ENCODE measurements around the gene FHAD1. TPM values are rescaled to one million over a fixed set of nuclear protein-coding genes. Genes with fewer than 3 reads are reported as not detected.

The FHAD1 gene
- total RNA-seq, 1 donor, result 0.10 TPM

- Histone ChIP-seq H3K27me3 (ENCODE audit: insufficient read depth, low read length) (no peaks in the 10 kb centered on the region), H3K4me1 (ENCODE audit: insufficient read depth, low read length) (peaks cover 4% of the 10 kb centered on the region), H3K4me3 (ENCODE audit: low read length) (no peak overlapping the region), H3K9me3 (ENCODE audit: low read depth, low read length) (no peaks in the 10 kb centered on the region)
These were observed 34.6 kb upstream of the FHAD1 start for GRCh38 chr1:15212216-15212953.

- H3K27me3 ChIP-seq (ENCODE audit: insufficient read depth, low read length), result no peaks in the 10 kb centered on the region
- no peak overlapping the region for H3K4me3 ChIP-seq (ENCODE audit: low read length)
- H3K4me1 ChIP-seq (ENCODE audit: insufficient read depth, low read length), result peaks cover 4% of the 10 kb centered on the region
- H3K9me3 ChIP-seq (ENCODE audit: low read depth, low read length), result no peaks in the 10 kb centered on the region
These were observed 34.1 kb upstream of the FHAD1 start for GRCh38 chr1:15212954-15213291.

GRCh38 chr1:15213341-15213821 is 33.6 kb upstream of the FHAD1 start:
- Histone ChIP-seq H3K9me3 (ENCODE audit: low read depth, low read length) (no peaks in the 10 kb centered on the region), H3K4me3 (ENCODE audit: low read length) (no peak overlapping the region), H3K4me1 (ENCODE audit: insufficient read depth, low read length) (peaks cover 4% of the 10 kb centered on the region), H3K27me3 (ENCODE audit: insufficient read depth, low read length) (no peaks in the 10 kb centered on the region)

GRCh38 chr1:15214527-15214926 is 32.5 kb upstream of the FHAD1 start:
- Histone ChIP-seq H3K9me3 (ENCODE audit: low read depth, low read length) (no peaks in the 10 kb centered on the region), H3K4me1 (ENCODE audit: insufficient read depth, low read length) (peaks cover 4% of the 10 kb centered on the region), H3K27me3 (ENCODE audit: insufficient read depth, low read length) (no peaks in the 10 kb centered on the region), H3K4me3 (ENCODE audit: low read length) (no peak overlapping the region)

GRCh38 chr1:15215116-15215515 is 31.9 kb upstream of the FHAD1 start:
- peaks cover 4% of the 10 kb centered on the region for H3K4me1 ChIP-seq (ENCODE audit: insufficient read depth, low read length)
- H3K9me3 ChIP-seq (ENCODE audit: low read depth, low read length), result no peaks in the 10 kb centered on the region
- no peak overlapping the region for H3K4me3 ChIP-seq (ENCODE audit: low read length)
- H3K27me3 ChIP-seq (ENCODE audit: insufficient read depth, low read length), result no peaks in the 10 kb centered on the region

GRCh38 chr1:15217654-15218053 is 29.4 kb upstream of the FHAD1 start:
- no peaks in the 10 kb centered on the region for H3K27me3 ChIP-seq (ENCODE audit: insufficient read depth, low read length)
- peaks cover 4% of the 10 kb centered on the region for H3K4me1 ChIP-seq (ENCODE audit: insufficient read depth, low read length)
- no peaks in the 10 kb centered on the region for H3K9me3 ChIP-seq (ENCODE audit: low read depth, low read length)
- no peak overlapping the region for H3K4me3 ChIP-seq (ENCODE audit: low read length)

GRCh38 chr1:15218287-15219279 is 28.4 kb upstream of the FHAD1 start:
- Histone ChIP-seq H3K4me3 (ENCODE audit: low read length) (no peak overlapping the region), H3K9me3 (ENCODE audit: low read depth, low read length) (no peaks in the 10 kb centered on the region), H3K4me1 (ENCODE audit: insufficient read depth, low read length) (peaks cover 9% of the 10 kb centered on the region), H3K27me3 (ENCODE audit: insufficient read depth, low read length) (no peaks in the 10 kb centered on the region)

GRCh38 chr1:15219280-15220023 is 27.6 kb upstream of the FHAD1 start:
- H3K4me3 ChIP-seq (ENCODE audit: low read length), result no peak overlapping the region
- no peaks in the 10 kb centered on the region for H3K27me3 ChIP-seq (ENCODE audit: insufficient read depth, low read length)
- no peaks in the 10 kb centered on the region for H3K9me3 ChIP-seq (ENCODE audit: low read depth, low read length)
- H3K4me1 ChIP-seq (ENCODE audit: insufficient read depth, low read length), result peaks cover 17% of the 10 kb centered on the region

GRCh38 chr1:15220024-15220392 is 27.0 kb upstream of the FHAD1 start:
- no peak overlapping the region for H3K4me3 ChIP-seq (ENCODE audit: low read length)
- no peaks in the 10 kb centered on the region for H3K9me3 ChIP-seq (ENCODE audit: low read depth, low read length)
- peaks cover 21% of the 10 kb centered on the region for H3K4me1 ChIP-seq (ENCODE audit: insufficient read depth, low read length)
- no peaks in the 10 kb centered on the region for H3K27me3 ChIP-seq (ENCODE audit: insufficient read depth, low read length)

GRCh38 chr1:15220825-15221431 is 26.1 kb upstream of the FHAD1 start:
- no peaks in the 10 kb centered on the region for H3K9me3 ChIP-seq (ENCODE audit: low read depth, low read length)

GRCh38 chr1:15222653-15223303 is 24.2 kb upstream of the FHAD1 start:
- H3K4me3 ChIP-seq (ENCODE audit: low read length), result no peak overlapping the region
- H3K4me1 ChIP-seq (ENCODE audit: insufficient read depth, low read length), result peaks cover 21% of the 10 kb centered on the region
- no peaks in the 10 kb centered on the region for H3K27me3 ChIP-seq (ENCODE audit: insufficient read depth, low read length)
- H3K9me3 ChIP-seq (ENCODE audit: low read depth, low read length), result no peaks in the 10 kb centered on the region

More at GRCh38 chr1:15220825-15221431, 26.1 kb upstream of the FHAD1 start:
- no peak overlapping the region for H3K4me3 ChIP-seq (ENCODE audit: low read length)
- no peaks in the 10 kb centered on the region for H3K27me3 ChIP-seq (ENCODE audit: insufficient read depth, low read length)
- H3K4me1 ChIP-seq (ENCODE audit: insufficient read depth, low read length), result peaks cover 21% of the 10 kb centered on the region

- no peaks in the 10 kb centered on the region for H3K27me3 ChIP-seq (ENCODE audit: insufficient read depth, low read length)
- H3K4me3 ChIP-seq (ENCODE audit: low read length), result no peak overlapping the region
- peaks cover 24% of the 10 kb centered on the region for H3K4me1 ChIP-seq (ENCODE audit: insufficient read depth, low read length)
- H3K9me3 ChIP-seq (ENCODE audit: low read depth, low read length), result no peaks in the 10 kb centered on the region
These were observed 22.7 kb upstream of the FHAD1 start for GRCh38 chr1:15224259-15224869.

GRCh38 chr1:15224974-15225373 is 22.0 kb upstream of the FHAD1 start:
- Histone ChIP-seq H3K27me3 (ENCODE audit: insufficient read depth, low read length) (no peaks in the 10 kb centered on the region), H3K4me3 (ENCODE audit: low read length) (no peak overlapping the region), H3K4me1 (ENCODE audit: insufficient read depth, low read length) (peaks cover 30% of the 10 kb centered on the region), H3K9me3 (ENCODE audit: low read depth, low read length) (no peaks in the 10 kb centered on the region)

- no peak overlapping the region for H3K4me3 ChIP-seq (ENCODE audit: low read length)
- H3K4me1 ChIP-seq (ENCODE audit: insufficient read depth, low read length), result peaks cover 32% of the 10 kb centered on the region
- H3K27me3 ChIP-seq (ENCODE audit: insufficient read depth, low read length), result no peaks in the 10 kb centered on the region
- no peaks in the 10 kb centered on the region for H3K9me3 ChIP-seq (ENCODE audit: low read depth, low read length)
These were observed 21.6 kb upstream of the FHAD1 start for GRCh38 chr1:15225461-15225860.

Measured in mononuclear cell (primary cell).